IMR-90 (cell line): ENCODE data around the gene POLRMT. TPM values are rescaled to one million over a fixed set of nuclear protein-coding genes. Genes with fewer than 3 reads are reported as not detected.

Source experiments
- ATAC-seq: fragments of 200-7000 bp; cut with Tn5 transposase; 2 replicates; pipeline ENCODE4 v1.9.1; 2020; ENCODE audit warnings: low read depth, mild to moderate bottlenecking, moderate library complexity
- BruUV-seq: library from RNA; stranded (reverse); fragments of 400-500 nt; replicated peaks from 2 replicates; lab custom pipeline; 2021; lab: Mats Ljungman, UMichigan
- CTCF ChIA-PET: fragments of 300-600 bp; formaldehyde crosslinking; extraction: SDS; loops from one replicate; lab custom pipeline; 2021; ENCODE audit warnings: antibody characterized with exemption; lab: Yijun Ruan, JAX
- POLR2A ChIA-PET: fragments of 300-600 bp; sonication (Branson Sonifier 250); formaldehyde crosslinking; loops from one replicate; lab custom pipeline; 2022; ENCODE audit warnings: antibody characterized with exemption; ENCODE audit not compliant: unreplicated experiment; lab: Charles Lee
- DNase-seq: peaks from one replicate; pipeline ENCODE4 v3.0.0; 2013
- H2AFZ ChIP-seq: replicated peaks from 2 replicates; pipeline ENCODE3; 2013; ENCODE audit warnings: low read length, mild to moderate bottlenecking; ENCODE audit not compliant: poor library complexity
- H2AK5ac ChIP-seq: 2 replicates; pipeline ENCODE4 v1.6.1; 2013; ENCODE audit warnings: low read depth, low read length, inconsistent platforms
- H2AK9ac ChIP-seq: replicated peaks from 2 replicates; pipeline ENCODE3; 2013; ENCODE audit warnings: mild to moderate bottlenecking, low read depth, low read length, moderate library complexity; ENCODE audit not compliant: poor library complexity
- H2BK120ac ChIP-seq: 2 replicates; pipeline ENCODE4 v1.6.1; 2013; ENCODE audit warnings: low read depth, low read length, inconsistent platforms
- H2BK15ac ChIP-seq: 3 replicates; pipeline ENCODE4 v1.6.1; 2013; ENCODE audit warnings: low read depth, low read length, inconsistent platforms
- H2BK20ac ChIP-seq: 2 replicates; pipeline ENCODE4 v1.6.1; 2013; ENCODE audit warnings: low read depth, mild to moderate bottlenecking, inconsistent platforms, low read length, moderate library complexity
- H2BK5ac ChIP-seq: 2 replicates; pipeline ENCODE4 v1.6.1; 2013; ENCODE audit warnings: mild to moderate bottlenecking, low read depth, low read length, inconsistent platforms; ENCODE audit not compliant: poor library complexity, severe bottlenecking
- H3K14ac ChIP-seq: replicated peaks from 2 replicates; pipeline ENCODE4 v1.6.1; 2013; ENCODE audit warnings: low read depth, low read length, inconsistent platforms
- H3K18ac ChIP-seq: 2 replicates; pipeline ENCODE4 v1.6.1; 2013; ENCODE audit warnings: low read depth, low read length, control low read depth
- H3K23ac ChIP-seq: 2 replicates; pipeline ENCODE4 v1.6.1; 2013; ENCODE audit warnings: low read depth, low read length, inconsistent platforms
- H3K27ac ChIP-seq: 2 replicates; pipeline ENCODE4 v1.5.1; 2013; ENCODE audit warnings: mild to moderate bottlenecking, control low read depth, low read length; ENCODE audit not compliant: insufficient read depth
- H3K27me3 ChIP-seq: 2 replicates; pipeline ENCODE4 v1.6.1; 2013; ENCODE audit warnings: low read length; ENCODE audit not compliant: control insufficient read depth, insufficient read depth
- H3K36me3 ChIP-seq: 2 replicates; pipeline ENCODE4 v1.6.1; 2013; ENCODE audit warnings: low read length, mixed read lengths; ENCODE audit not compliant: control insufficient read depth, insufficient read depth
- H3K4ac ChIP-seq: 2 replicates; pipeline ENCODE4 v1.6.1; 2013; ENCODE audit warnings: low read depth, low read length, inconsistent platforms
- H3K4me1 ChIP-seq: 2 replicates; pipeline ENCODE4 v1.6.1; 2013; ENCODE audit warnings: low read length, mixed read lengths; ENCODE audit not compliant: control insufficient read depth, insufficient read depth
- H3K4me2 ChIP-seq: 2 replicates; pipeline ENCODE4 v1.6.1; 2013; ENCODE audit warnings: low read depth, mild to moderate bottlenecking, control low read depth, low read length, moderate library complexity
- H3K4me3 ChIP-seq: 2 replicates; pipeline ENCODE4 v1.5.1; 2013; ENCODE audit warnings: low read depth, mild to moderate bottlenecking, control low read depth, low read length, moderate library complexity; ENCODE audit not compliant: insufficient read depth
- H3K56ac ChIP-seq: 2 replicates; pipeline ENCODE4 v1.6.1; 2013; ENCODE audit warnings: low read length, inconsistent platforms; ENCODE audit not compliant: insufficient read depth; ENCODE audit errors: extremely low read depth
- H3K79me1 ChIP-seq, 2 experiments: 2 replicates each; pipeline ENCODE4 v1.6.1; 2013; ENCODE audit warnings: low read length in 2 of 2, inconsistent platforms in 1 of 2, low read depth in 1 of 2
- H3K9ac ChIP-seq: 2 replicates; pipeline ENCODE4 v1.6.1; 2013; ENCODE audit warnings: low read depth, low read length, control low read depth
- H3K9me1 ChIP-seq: 2 replicates; pipeline ENCODE4 v1.6.1; 2013; ENCODE audit warnings: low read length, inconsistent platforms; ENCODE audit not compliant: insufficient read depth
- H3K9me3 ChIP-seq: 2 replicates; pipeline ENCODE4 v1.6.1; 2013; ENCODE audit warnings: low read length; ENCODE audit not compliant: control insufficient read depth, insufficient read depth
- H4K20me1 ChIP-seq: 2 replicates; pipeline ENCODE4 v1.6.1; 2013; ENCODE audit warnings: low read length, inconsistent platforms; ENCODE audit not compliant: insufficient read depth
- H4K5ac ChIP-seq: 2 replicates; pipeline ENCODE4 v1.6.1; 2013; ENCODE audit warnings: mild to moderate bottlenecking, low read depth, low read length, control low read depth
- H4K8ac ChIP-seq, 2 experiments: 2 replicates each; pipeline ENCODE4 v1.6.1; 2013; ENCODE audit warnings: low read depth in 2 of 2, low read length in 2 of 2, control low read depth in 1 of 2, inconsistent platforms in 1 of 2
- H4K91ac ChIP-seq: 2 replicates; pipeline ENCODE4 v1.6.1; 2013; ENCODE audit warnings: low read depth, low read length, inconsistent platforms; ENCODE audit not compliant: insufficient read depth
- CEBPB ChIP-seq: IDR thresholded peaks from 2 replicates; pipeline ENCODE4 v1.6.1; 2012; ENCODE audit warnings: low read depth, low read length, improper control_type of control experiment
- CHD1 ChIP-seq: IDR thresholded peaks from 2 replicates; pipeline ENCODE4 v1.6.1; 2012; ENCODE audit warnings: low read depth, low read length, improper control_type of control experiment
- CTCF ChIP-seq: conservative IDR thresholded peaks from 2 replicates; pipeline ENCODE4 v1.5.1; 2012; ENCODE audit warnings: mild to moderate bottlenecking, low read depth, low read length, improper control_type of control experiment
- FOS ChIP-seq: fragments of 150-350 bp; IDR thresholded peaks from 2 replicates; pipeline ENCODE4 v1.6.1; 2016; ENCODE audit warnings: low read depth, low read length
- MXI1 ChIP-seq: IDR thresholded peaks from 2 replicates; pipeline ENCODE4 v1.6.1; 2012; ENCODE audit warnings: low read depth, mild to moderate bottlenecking, low read length, moderate library complexity, borderline replicate concordance
- NFE2L2 ChIP-seq: fragments of 150-350 bp; IDR thresholded peaks from 2 replicates; pipeline ENCODE4 v1.6.1; 2016; ENCODE audit warnings: low read depth, mild to moderate bottlenecking, low read length
- POLR2A ChIP-seq: IDR thresholded peaks from 2 replicates; pipeline ENCODE4 v1.6.1; 2012; ENCODE audit warnings: mild to moderate bottlenecking, low read depth, low read length
- RCOR1 ChIP-seq: IDR thresholded peaks from 2 replicates; pipeline ENCODE4 v1.6.1; 2012; ENCODE audit warnings: mild to moderate bottlenecking, low read length, improper control_type of control experiment; ENCODE audit not compliant: insufficient replicate concordance
- RFX5 ChIP-seq: IDR thresholded peaks from 2 replicates; pipeline ENCODE4 v1.8.0; 2012; ENCODE audit warnings: low read depth, mild to moderate bottlenecking, low read length, moderate library complexity
- WGBS, 2 experiments: methylation state at CpG; one replicate each; pipeline versions ENCODE4 v1.1.5 to v1.1.7; 2013; ENCODE audit warnings: missing lambda C conversion rate in 2 of 2; ENCODE audit not compliant: insufficient read length in 1 of 2; ENCODE audit errors: extremely low coverage in 2 of 2; 5-methylcytosine and 5-hydroxymethylcytosine counted together
- dilution Hi-C: fragments of 300-500 bp; cut with HindIII; formaldehyde crosslinking; loops from one replicate; pipeline ENCODE4 v1.14.3; 2018; ENCODE audit warnings: low sequenced_read_pairs; ENCODE audit not compliant: unreplicated experiment
- in situ Hi-C: fragments of 300-500 bp; cut with MboI; formaldehyde crosslinking; loops from 3 replicates; pipeline ENCODE4 v1.14.3; 2019; ENCODE audit warnings: low sequenced_read_pairs, inconsistent platforms, mixed read lengths
- intact Hi-C: fragments of 100-400 bp; cut with micrococcal nuclease; formaldehyde crosslinking; loops from 2 replicates; pipeline ENCODE4 v1.10.0; 2022
- polyA plus RNA-seq, 3 experiments: library from polyadenylated mRNA; depleted of rRNA; stranded (reverse); fragments of >200 nt; gene quantifications; 2 replicates each; pipeline ENCODE4 v1.2.3, GENCODE V29; 2012; ENCODE audit warnings: low replicate concordance in 1 of 3
- total RNA-seq: library from RNA; depleted of rRNA; stranded (reverse); fragments of >200 nt; gene quantifications from 2 replicates; pipeline ENCODE4 v1.2.3, GENCODE V29; 2012
- TF ChIP-seq, protein P1 (sequence below): fragments of 150-350 bp; IDR thresholded peaks from 2 replicates; pipeline ENCODE4 v1.6.1; 2016; ENCODE audit warnings: low read depth, mild to moderate bottlenecking, low read length, moderate library complexity, borderline replicate concordance
- TF ChIP-seq, protein P2 (sequence below): fragments of 150-350 bp; IDR thresholded peaks from 2 replicates; pipeline ENCODE4 v1.6.1; 2017; ENCODE audit warnings: mild to moderate bottlenecking, antibody characterized with exemption, low read length, low read depth

POLRMT gene
- total and polyA plus RNA-seq, 2 of the 4 experiments (the other 2 are of a cell fraction), result 9.9 to 29.6 TPM

DNA sequence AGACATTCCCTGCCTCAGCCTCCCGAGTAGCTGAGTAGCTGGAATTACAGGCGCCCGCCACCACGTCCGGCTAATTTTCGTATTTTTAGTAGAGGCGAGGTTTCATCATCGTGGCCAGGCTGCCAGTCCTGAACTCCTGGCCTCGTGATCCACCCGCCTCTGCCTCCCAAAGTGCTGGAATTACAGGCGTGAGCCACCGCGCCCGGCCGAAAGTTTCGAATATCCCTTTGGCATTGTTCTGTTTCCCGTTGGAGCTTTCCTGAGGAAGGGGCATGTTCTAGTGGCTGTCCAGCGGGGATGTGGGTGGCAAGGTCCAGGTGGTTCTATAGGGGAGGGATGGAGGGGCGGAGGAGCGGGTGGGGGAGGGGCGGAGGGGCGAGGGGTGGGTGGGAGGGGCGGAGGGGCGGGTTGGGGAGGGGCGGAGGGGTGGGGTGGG lies 63.1 kb downstream of the POLRMT start:
- peaks cover 0 to 26% of the 10 kb centered on the region in 2 experiments; a peak in 2 of 4 replicates for H3K79me1 ChIP-seq
- H3K36me3 ChIP-seq, result no peaks in the 10 kb centered on the region
- H3K56ac ChIP-seq, result no peak overlapping the region
- H2BK5ac ChIP-seq, result no peak overlapping the region
- H4K91ac ChIP-seq, result no peak overlapping the region
- intact Hi-C loops (no loop called here), dilution Hi-C loops (no loop called here), in situ Hi-C loops (no loop called here)
- H2AK5ac ChIP-seq, result no peak overlapping the region
- no peak overlapping the region for H3K4me2 ChIP-seq
- no peak overlapping the region for H3K14ac ChIP-seq
- no peak overlapping the region for H2AK9ac ChIP-seq
- no peak overlapping the region for H3K27ac ChIP-seq
- TF ChIP-seq RCOR1, result no peak
- no peak for TF ChIP-seq CEBPB
- TF ChIP-seq CTCF, result no peak
- TF ChIP-seq NFE2L2, result no peak
- TF ChIP-seq CHD1, result no peak
- TF ChIP-seq POLR2A, result no peak
- TF ChIP-seq, protein P1, sequence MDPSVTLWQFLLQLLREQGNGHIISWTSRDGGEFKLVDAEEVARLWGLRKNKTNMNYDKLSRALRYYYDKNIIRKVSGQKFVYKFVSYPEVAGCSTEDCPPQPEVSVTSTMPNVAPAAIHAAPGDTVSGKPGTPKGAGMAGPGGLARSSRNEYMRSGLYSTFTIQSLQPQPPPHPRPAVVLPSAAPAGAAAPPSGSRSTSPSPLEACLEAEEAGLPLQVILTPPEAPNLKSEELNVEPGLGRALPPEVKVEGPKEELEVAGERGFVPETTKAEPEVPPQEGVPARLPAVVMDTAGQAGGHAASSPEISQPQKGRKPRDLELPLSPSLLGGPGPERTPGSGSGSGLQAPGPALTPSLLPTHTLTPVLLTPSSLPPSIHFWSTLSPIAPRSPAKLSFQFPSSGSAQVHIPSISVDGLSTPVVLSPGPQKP, result no peak
- no peak for TF ChIP-seq RFX5
- TF ChIP-seq MXI1, result no peak
- TF ChIP-seq, protein P2, sequence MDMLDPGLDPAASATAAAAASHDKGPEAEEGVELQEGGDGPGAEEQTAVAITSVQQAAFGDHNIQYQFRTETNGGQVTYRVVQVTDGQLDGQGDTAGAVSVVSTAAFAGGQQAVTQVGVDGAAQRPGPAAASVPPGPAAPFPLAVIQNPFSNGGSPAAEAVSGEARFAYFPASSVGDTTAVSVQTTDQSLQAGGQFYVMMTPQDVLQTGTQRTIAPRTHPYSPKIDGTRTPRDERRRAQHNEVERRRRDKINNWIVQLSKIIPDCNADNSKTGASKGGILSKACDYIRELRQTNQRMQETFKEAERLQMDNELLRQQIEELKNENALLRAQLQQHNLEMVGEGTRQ, result no peak
- TF ChIP-seq FOS, result no peak
- peaks cover 17% of the 10 kb centered on the region for H3K4me1 ChIP-seq
- no peak overlapping the region for H4K8ac ChIP-seq
- no peak overlapping the region for H3K4ac ChIP-seq
- no peak overlapping the region for H2BK20ac ChIP-seq
- no peaks in the 10 kb centered on the region for H3K9me3 ChIP-seq
- CTCF ChIA-PET, result interaction anchor here (0.7 kb wide), 1 partner anchor 193 kb away, joined by 3 read pairs; no protein-coding TSS in a partner anchor
- H2BK120ac ChIP-seq, result no peak overlapping the region
- no peak for DNase-seq
- ATAC-seq, result no peak
- H2BK15ac ChIP-seq, result no peak overlapping the region
- H4K5ac ChIP-seq, result no peak overlapping the region
- no peak overlapping the region for H3K4me3 ChIP-seq
- BruUV-seq, result no TSS peak
- H4K20me1 ChIP-seq, result peaks cover 23% of the 10 kb centered on the region
- POLR2A ChIA-PET, result no interaction called here
- no peaks in the 10 kb centered on the region for H3K27me3 ChIP-seq
- H3K18ac ChIP-seq, result no peak overlapping the region
- no peak overlapping the region for H2AFZ ChIP-seq
- 93% methylated on average over 8 of the region's 25 CpGs; no CpG with 5 or more reads in 1 of the 2 experiments for WGBS, 2 experiments
- H3K9me1 ChIP-seq, result 0 out of 2 replicates have a peak, but pooled peaks cover 4% of the 10 kb centered on the region
- H3K9ac ChIP-seq, result no peak overlapping the region
- no peak overlapping the region for H3K23ac ChIP-seq
